Keratinocyte (primary cell): ENCODE results near the gene A3GALT2.

ENCODE experiments used
- CTCF ChIP-seq, 3 experiments: IDR thresholded peaks in 1 of 3; conservative IDR thresholded peaks in 1 of 3; optimal IDR thresholded peaks in 1 of 3; 2 replicates in 2 of 3; 3 replicates in 1 of 3; pipeline versions ENCODE3 to v1.5.1; 2011; ENCODE audit warnings: low read length in 3 of 3, mild to moderate bottlenecking in 3 of 3, moderate library complexity in 2 of 3, control low read depth in 1 of 3, inconsistent platforms in 1 of 3; ENCODE audit not compliant: insufficient read depth in 2 of 3; ENCODE audit errors: extremely low read depth in 1 of 3
- EZH2 ChIP-seq: IDR thresholded peaks from one replicate; pipeline ENCODE4 v1.6.1; 2012; ENCODE audit warnings: inconsistent platforms, mild to moderate bottlenecking, low read length, moderate library complexity

DNA sequence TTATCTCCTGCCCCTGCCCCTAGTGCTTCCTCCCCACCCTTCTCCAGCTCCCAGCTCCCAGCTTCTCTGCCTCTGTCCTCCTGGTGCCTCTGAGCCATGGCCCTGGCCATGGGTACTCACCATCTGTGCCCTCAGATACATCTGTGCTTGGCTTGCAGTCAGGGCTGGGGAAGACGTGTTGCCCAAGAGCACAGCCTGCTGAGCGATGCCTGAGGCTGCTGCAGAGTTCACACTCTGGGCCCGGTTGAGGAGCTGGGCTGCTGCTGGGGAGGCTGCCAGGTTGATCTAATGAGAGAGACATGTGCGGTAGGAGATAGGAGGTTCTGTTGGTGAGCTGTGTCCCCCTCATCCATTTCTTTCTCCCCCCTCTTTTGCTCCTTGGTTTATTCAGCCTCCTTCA lies 49.4 kb upstream of the A3GALT2 start:
- TF ChIP-seq CTCF (optimal IDR thresholded peaks at IDR 0.05 in 1 of 3, IDR thresholded peaks at IDR 0.05 in 1 of 3, conservative IDR thresholded peaks at IDR 0.05 in 1 of 3; ENCODE audit: extremely low read depth in 1 of 3, insufficient read depth in 2 of 3, low read length in 3 of 3) (no peak), EZH2 (no peak)
